ENCODE data around the gene TMEM72. TPM values are rescaled to one million over a fixed set of nuclear protein-coding genes. Genes with fewer than 3 reads are reported as not detected.
A peak's percentile ranks its signal among the peaks of the same experiment; 100 is the strongest.

The TMEM72 gene
- total RNA-seq, 4 donors from 2014 or later: 0.35 TPM; not detected in 3

- no peaks in the 10 kb centered on the region for H3K27me3 ChIP-seq
- WGBS, 2 donors (ENCODE audit: low coverage in 1 of 2): 0% methylated on average over 9 to 20 of the region's 29 CpGs
- H3K27ac ChIP-seq: peak overlapping the region; percentile 75 to 96 (median 88)
- TF ChIP-seq POLR2A (IDR thresholded peaks at IDR 0.05): peak; percentile 4 to 20
- no peak for TF ChIP-seq CTCF (IDR thresholded peaks at IDR 0.05)
- TF ChIP-seq EP300 (IDR thresholded peaks at IDR 0.05): no peak
- peak; percentile 12 for TF ChIP-seq POLR2AphosphoS5 (IDR thresholded peaks at IDR 0.05)
- no peaks in the 10 kb centered on the region for H3K9me3 ChIP-seq
- no peaks in the 10 kb centered on the region for H3K36me3 ChIP-seq
- ATAC-seq: peak; percentile 92
- peak overlapping the region; percentile 34 to 47 for H3K4me3 ChIP-seq
- H3K4me1 ChIP-seq: peaks cover 6 to 54% (median 20%) of the 10 kb centered on the region in 3 donors
These were observed 32.2 kb upstream of the TMEM72 start for GRCh38 chr10:44878706-44879530.

- TF ChIP-seq CTCF (IDR thresholded peaks at IDR 0.05) (no peak), POLR2AphosphoS5 (IDR thresholded peaks at IDR 0.05) (no peak), EP300 (IDR thresholded peaks at IDR 0.05) (no peak), POLR2A (IDR thresholded peaks at IDR 0.05) (no peak)
- peak; percentile 18 for ATAC-seq
- H3K4me1 ChIP-seq: peaks cover 3 to 48% (median 17%) of the 10 kb centered on the region in 3 donors
- no peaks in the 10 kb centered on the region for H3K9me3 ChIP-seq
- H3K4me3 ChIP-seq: peak overlapping the region; percentile 34 to 47
- H3K36me3 ChIP-seq: no peaks in the 10 kb centered on the region
- no peaks in the 10 kb centered on the region for H3K27me3 ChIP-seq
- 0 to 12% methylated on average over 8 to 13 of the region's 14 CpGs for WGBS, 2 donors (ENCODE audit: low coverage in 1 of 2)
- peak overlapping the region; percentile 75 to 96 (median 88) for H3K27ac ChIP-seq
These were observed 31.6 kb upstream of the TMEM72 start for GRCh38 chr10:44879531-44879899.

GRCh38 chr10:44880090-44880715 is 30.9 kb upstream of the TMEM72 start:
- no peaks in the 10 kb centered on the region for H3K36me3 ChIP-seq
- H3K27me3 ChIP-seq: no peaks in the 10 kb centered on the region
- H3K4me3 ChIP-seq: no peak overlapping the region
- peak overlapping the region in 3 of 4 donors; percentile 85 to 96 (median 91) for H3K27ac ChIP-seq
- peaks cover 0 to 41% (median 13%) of the 10 kb centered on the region in 3 donors for H3K4me1 ChIP-seq
- WGBS, 2 donors (ENCODE audit: low coverage in 1 of 2): 86 to 100% methylated on average over 2 to 9 of the region's 17 CpGs
- no peak for ATAC-seq
- no peaks in the 10 kb centered on the region for H3K9me3 ChIP-seq
- no peak for TF ChIP-seq POLR2AphosphoS5 (IDR thresholded peaks at IDR 0.05)
- TF ChIP-seq POLR2A (IDR thresholded peaks at IDR 0.05): no peak
- TF ChIP-seq CTCF (IDR thresholded peaks at IDR 0.05): no peak
- TF ChIP-seq EP300 (IDR thresholded peaks at IDR 0.05): no peak

GRCh38 chr10:44881649-44882048 is 29.5 kb upstream of the TMEM72 start:
- ATAC-seq: no peak
- TF ChIP-seq POLR2AphosphoS5 (IDR thresholded peaks at IDR 0.05): no peak
- no peak for TF ChIP-seq POLR2A (IDR thresholded peaks at IDR 0.05)
- no peak for TF ChIP-seq EP300 (IDR thresholded peaks at IDR 0.05)
- no peak for TF ChIP-seq CTCF (IDR thresholded peaks at IDR 0.05)
- no peaks in the 10 kb centered on the region for H3K36me3 ChIP-seq
- H3K4me3 ChIP-seq: no peak overlapping the region
- WGBS, 2 donors (ENCODE audit: low coverage in 1 of 2): 80% methylated on average over 6 of the region's 7 CpGs; no CpG with 5 or more reads in 1 of the 2 donors
- H3K27ac ChIP-seq: no peak overlapping the region
- no peaks in the 10 kb centered on the region for H3K9me3 ChIP-seq
- peaks cover 0 to 39% (median 13%) of the 10 kb centered on the region in 3 donors for H3K4me1 ChIP-seq
- H3K27me3 ChIP-seq: no peaks in the 10 kb centered on the region
